Spleen (tissue), 11 donors: ENCODE data around the gene SLCO4A1. TPM values are rescaled to one million over a fixed set of nuclear protein-coding genes. Genes with fewer than 3 reads are reported as not detected.

Source experiments
- DNase-seq: peaks from one replicate; pipeline ENCODE4 v3.0.0-alpha.2; 2020
- H3K27ac ChIP-seq, 8 donors: fragments of 200-600 bp; sonication (generic) in 7 of 8; 1 replicate in 4 of 8; 2 replicates in 4 of 8; pipeline versions ENCODE4 v1.5.0 to v1.8.0; 2016 to 2021; ENCODE audit warnings: inconsistent platforms in 4 of 8, mild to moderate bottlenecking in 4 of 8, moderate library complexity in 1 of 8
- H3K27me3 ChIP-seq, 7 donors: fragments of 200-600 bp; sonication (generic) in 6 of 7; replicated peaks in 1 of 7; 1 replicate in 4 of 7; 2 replicates in 3 of 7; pipeline versions ENCODE4 v1.5.0 to v1.8.0; 2016 to 2021; ENCODE audit warnings: inconsistent platforms in 3 of 7, mild to moderate bottlenecking in 1 of 7
- H3K36me3 ChIP-seq, 6 donors: fragments of 200-600 bp; sonication (generic) in 5 of 6; 1 replicate in 4 of 6; 2 replicates in 2 of 6; pipeline versions ENCODE4 v1.5.0 to v1.8.0; 2016 to 2021; ENCODE audit warnings: inconsistent platforms in 2 of 6
- H3K4me1 ChIP-seq, 6 donors: fragments of 200-600 bp; sonication (generic) in 5 of 6; 1 replicate in 3 of 6; 2 replicates in 3 of 6; pipeline versions ENCODE4 v1.5.0 to v1.8.0; 2016 to 2021; ENCODE audit warnings: inconsistent platforms in 3 of 6
- H3K4me3 ChIP-seq, 8 donors: fragments of 200-600 bp; sonication (generic) in 7 of 8; 1 replicate in 4 of 8; 2 replicates in 4 of 8; pipeline versions ENCODE4 v1.5.0 to v1.8.0; 2016 to 2021; ENCODE audit warnings: inconsistent platforms in 4 of 8, mild to moderate bottlenecking in 4 of 8, moderate library complexity in 2 of 8
- H3K9me3 ChIP-seq, 8 donors: fragments of 200-600 bp; sonication (generic) in 7 of 8; 1 replicate in 4 of 8; 2 replicates in 4 of 8; pipeline versions ENCODE4 v1.5.0 to v1.8.0; 2016 to 2021; ENCODE audit warnings: inconsistent platforms in 4 of 8
- POLR2A ChIP-seq, 3 donors: fragments of 450-650 bp; IDR thresholded peaks; one replicate each; pipeline ENCODE4 v1.5.1; 2017; ENCODE audit warnings: antibody characterized with exemption in 3 of 3, mild to moderate bottlenecking in 1 of 3
- POLR2AphosphoS5 ChIP-seq, 3 donors: sonication (generic); formaldehyde crosslinking; IDR thresholded peaks; one replicate each; pipeline ENCODE4 v1.5.1; 2017; ENCODE audit warnings: antibody characterized with exemption in 3 of 3
- WGBS, 5 donors: extraction: QIAGEN DNeasy Blood & Tissue Kit in 3 of 5; methylation state at CpG; one replicate each; pipeline versions ENCODE4 v1.1.5 to v1.1.7; 2013 to 2018; 5-methylcytosine and 5-hydroxymethylcytosine counted together
- intact Hi-C: fragments of 100-400 bp; cut with DNase I; formaldehyde crosslinking; loops from one replicate; pipeline ENCODE4 v1.15.0; 2023; ENCODE audit warnings: low total_unique reads
- polyA plus RNA-seq, 3 donors: library from polyadenylated mRNA; stranded (reverse); fragments of 200-250 nt; gene quantifications; one replicate each; pipeline ENCODE4 v1.2.1, GENCODE V29; 2013
- total RNA-seq, 7 donors: library from RNA; depleted of rRNA in 3 of 7; stranded (reverse); fragments of >200 nt in 3 of 7; fragmentation: NEBNext Ultra II Directional in 4 of 7; extraction: Animal tissue kit (Norgen Biotek cat#: 25700) in 4 of 7; gene quantifications; one replicate each; pipeline versions ENCODE4 v1.1.0 to v1.2.1, GENCODE V29; 2016 to 2021
- TF ChIP-seq, protein P1 (sequence below), 11 experiments: fragments of 200-600 bp in 7 of 11; fragments of 450-650 bp in 4 of 11; sonication (generic) in 4 of 11; IDR thresholded peaks in 8 of 11; conservative IDR thresholded peaks in 3 of 11; 1 replicate in 7 of 11; 2 replicates in 4 of 11; pipeline versions ENCODE4 v1.4.0 to v1.8.0; 2016 to 2021; ENCODE audit warnings: antibody characterized with exemption in 11 of 11, inconsistent platforms in 4 of 11, mild to moderate bottlenecking in 1 of 11
- donor health status: healthy with polysubstance abuse.
- donor health status: DM: no; HTN: no; CAD: no; lungs with moderate emphysema.
- donor health status: DM: no; HTN: no; CAD: no.
- donor health status: Bipolar disorder and iron deficiency.
- donor health status: healthy.
- donor health status: DM: no; HTN: no; CAD: no.
- donor health status: DM: yes; HTN: yes; CAD: no.

Gene SLCO4A1
- total and polyA plus RNA-seq, 10 donors, result 2.9 to 16.3 (median 7.0) TPM

DNA sequence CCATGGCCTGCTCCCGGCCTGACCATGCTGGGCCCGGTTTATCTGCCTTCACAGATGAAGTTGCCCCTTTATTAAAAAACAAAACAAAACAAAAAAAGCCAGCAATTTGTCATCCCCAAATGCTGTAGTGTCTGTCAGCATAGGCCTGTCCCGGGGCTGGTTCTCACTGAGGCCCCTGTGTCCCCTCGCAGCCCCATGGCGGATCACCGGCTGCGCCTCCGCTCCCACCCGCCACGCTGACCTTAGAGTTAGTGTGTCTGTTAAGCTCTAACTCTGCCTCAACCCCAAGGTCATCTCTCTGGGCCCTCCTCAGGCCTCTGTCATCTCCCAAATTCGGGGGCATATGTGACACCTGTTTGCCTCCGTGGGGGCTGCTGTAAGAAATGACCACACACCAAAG, 11.1 kb downstream of the SLCO4A1 start:
- Histone ChIP-seq H3K36me3 (peaks cover 0 to 38% (median 0%) of the 10 kb centered on the region in 6 donors), H3K4me1 (peaks cover 23 to 75% (median 42%) of the 10 kb centered on the region in 6 donors), H3K27me3 (no peaks in the 10 kb centered on the region), H3K9me3 (no peaks in the 10 kb centered on the region), H3K27ac (peak overlapping the region; percentile 90 to 98 (median 95)), H3K4me3 (no peak overlapping the region)
- no peak for DNase-seq
- WGBS, 5 donors, result 86 to 90% (median 88%) methylated on average over 12 of the region's 12 CpGs
- TF ChIP-seq POLR2AphosphoS5 (IDR thresholded peaks at IDR 0.05), result no peak
- TF ChIP-seq, protein P1, sequence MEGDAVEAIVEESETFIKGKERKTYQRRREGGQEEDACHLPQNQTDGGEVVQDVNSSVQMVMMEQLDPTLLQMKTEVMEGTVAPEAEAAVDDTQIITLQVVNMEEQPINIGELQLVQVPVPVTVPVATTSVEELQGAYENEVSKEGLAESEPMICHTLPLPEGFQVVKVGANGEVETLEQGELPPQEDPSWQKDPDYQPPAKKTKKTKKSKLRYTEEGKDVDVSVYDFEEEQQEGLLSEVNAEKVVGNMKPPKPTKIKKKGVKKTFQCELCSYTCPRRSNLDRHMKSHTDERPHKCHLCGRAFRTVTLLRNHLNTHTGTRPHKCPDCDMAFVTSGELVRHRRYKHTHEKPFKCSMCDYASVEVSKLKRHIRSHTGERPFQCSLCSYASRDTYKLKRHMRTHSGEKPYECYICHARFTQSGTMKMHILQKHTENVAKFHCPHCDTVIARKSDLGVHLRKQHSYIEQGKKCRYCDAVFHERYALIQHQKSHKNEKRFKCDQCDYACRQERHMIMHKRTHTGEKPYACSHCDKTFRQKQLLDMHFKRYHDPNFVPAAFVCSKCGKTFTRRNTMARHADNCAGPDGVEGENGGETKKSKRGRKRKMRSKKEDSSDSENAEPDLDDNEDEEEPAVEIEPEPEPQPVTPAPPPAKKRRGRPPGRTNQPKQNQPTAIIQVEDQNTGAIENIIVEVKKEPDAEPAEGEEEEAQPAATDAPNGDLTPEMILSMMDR (IDR thresholded peaks at IDR 0.05 in 8 of 11, conservative IDR thresholded peaks at IDR 0.05 in 3 of 11), result no peak
- intact Hi-C loops, result no loop called here

DNA sequence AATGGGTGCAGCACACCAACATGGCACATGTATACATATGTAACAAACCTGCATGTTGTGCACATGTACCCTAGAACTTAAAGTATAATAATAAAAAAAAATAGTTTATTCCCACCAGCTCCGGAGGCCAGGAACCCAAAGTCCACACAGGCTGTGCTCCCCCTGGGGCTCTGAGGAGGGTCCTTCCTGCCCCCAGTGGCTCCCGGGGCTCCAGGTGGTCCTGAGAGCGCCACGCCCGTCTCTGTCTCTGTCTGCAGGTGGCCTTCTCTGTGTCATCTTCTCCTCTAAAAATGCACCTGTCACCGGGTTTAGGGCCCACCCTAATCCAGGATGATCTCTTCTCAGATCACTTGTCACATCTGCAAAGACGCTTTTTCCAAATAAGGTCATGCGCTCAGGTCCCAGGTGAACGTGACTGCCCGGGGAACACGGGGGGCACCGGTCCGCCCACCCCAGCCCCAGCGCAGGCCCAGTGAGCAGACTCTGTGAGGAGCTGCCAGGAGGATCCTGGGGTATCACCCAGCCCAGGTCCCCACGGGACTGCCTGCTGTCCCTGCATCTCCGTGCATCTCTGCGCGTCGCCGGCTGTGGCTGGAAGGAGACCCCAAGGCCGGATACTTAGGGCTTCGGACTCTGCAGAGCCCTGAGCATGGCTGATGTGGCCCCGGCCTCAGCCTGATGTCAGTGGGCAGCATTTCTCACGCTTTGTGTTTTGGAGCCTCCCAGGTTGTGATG, 11.8 kb downstream of the SLCO4A1 start:
- H3K9me3 ChIP-seq, result no peaks in the 10 kb centered on the region
- H3K36me3 ChIP-seq, result peaks cover 0 to 37% (median 0%) of the 10 kb centered on the region in 6 donors
- WGBS, 5 donors, result 92 to 94% (median 93%) methylated on average over 12 to 24 of the region's 24 CpGs
- TF ChIP-seq POLR2AphosphoS5 (IDR thresholded peaks at IDR 0.05) (no peak), POLR2A (IDR thresholded peaks at IDR 0.05) (no peak)
- TF ChIP-seq, protein P1 (IDR thresholded peaks at IDR 0.05 in 8 of 11, conservative IDR thresholded peaks at IDR 0.05 in 3 of 11), result no peak
- no peak for DNase-seq
- H3K4me1 ChIP-seq, result peaks cover 23 to 74% (median 41%) of the 10 kb centered on the region in 6 donors
- intact Hi-C loops, result no loop called here
- no peak overlapping the region for H3K4me3 ChIP-seq
- no peaks in the 10 kb centered on the region for H3K27me3 ChIP-seq
- peak overlapping the region in 2 of 8 donors; percentile 94 to 98 for H3K27ac ChIP-seq

DNA sequence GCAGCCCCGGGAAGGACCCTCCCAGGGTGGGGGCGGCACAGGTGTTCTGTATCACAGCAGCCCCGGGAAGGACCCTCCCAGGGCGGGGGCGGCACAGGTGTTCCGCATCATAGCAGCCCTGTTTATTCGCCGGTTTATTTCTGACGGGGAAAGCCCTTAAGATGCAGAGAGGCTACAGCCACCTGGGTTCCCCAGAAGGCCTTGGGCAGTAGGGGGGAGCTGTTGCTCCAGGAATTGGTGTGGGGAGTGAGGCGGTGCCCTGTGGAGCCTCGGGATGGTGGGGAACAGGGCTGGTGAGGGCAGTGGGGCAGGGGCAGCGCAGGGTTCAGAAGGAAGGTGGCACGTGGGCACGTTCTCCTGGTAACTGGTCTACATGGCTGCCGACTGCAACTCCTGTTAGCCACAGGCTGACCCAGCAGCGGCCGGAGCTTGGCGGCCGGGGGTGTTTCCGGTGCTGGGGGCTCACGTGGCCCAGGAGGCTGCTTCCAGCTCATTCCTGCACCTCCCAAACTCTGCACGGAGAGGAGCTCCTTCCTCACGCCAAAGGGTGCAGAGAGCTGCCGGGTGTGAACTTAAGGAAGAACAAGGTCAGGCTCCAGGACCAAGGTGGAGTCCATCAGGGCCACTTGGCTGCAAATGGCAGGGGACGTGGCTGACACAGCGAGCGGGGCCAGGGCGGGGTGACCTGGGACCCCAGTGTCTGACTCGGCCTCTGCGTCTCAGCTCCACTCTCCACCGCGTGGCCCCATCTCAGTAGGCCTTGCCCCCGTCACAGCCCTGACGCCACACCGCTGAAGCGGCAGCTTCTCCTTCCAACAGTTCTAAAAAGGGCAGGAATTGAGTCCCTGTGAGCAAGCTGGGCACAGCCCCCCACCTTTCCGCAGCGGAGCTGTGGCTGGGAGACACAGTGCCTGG, 13.2 kb downstream of the SLCO4A1 start:
- H3K4me1 ChIP-seq, result peaks cover 17 to 65% (median 31%) of the 10 kb centered on the region in 6 donors
- H3K4me3 ChIP-seq, result no peak overlapping the region
- intact Hi-C loops, result no loop called here
- DNase-seq, result no peak
- no peaks in the 10 kb centered on the region for H3K9me3 ChIP-seq
- H3K27me3 ChIP-seq, result no peaks in the 10 kb centered on the region
- H3K36me3 ChIP-seq, result peaks cover 0 to 36% (median 0%) of the 10 kb centered on the region in 6 donors
- H3K27ac ChIP-seq, result peak overlapping the region in 1 of 8 donors; percentile 98
- 76 to 86% (median 85%) methylated on average over 30 to 37 of the region's 38 CpGs for WGBS, 5 donors
- no peak for TF ChIP-seq POLR2AphosphoS5 (IDR thresholded peaks at IDR 0.05)

DNA sequence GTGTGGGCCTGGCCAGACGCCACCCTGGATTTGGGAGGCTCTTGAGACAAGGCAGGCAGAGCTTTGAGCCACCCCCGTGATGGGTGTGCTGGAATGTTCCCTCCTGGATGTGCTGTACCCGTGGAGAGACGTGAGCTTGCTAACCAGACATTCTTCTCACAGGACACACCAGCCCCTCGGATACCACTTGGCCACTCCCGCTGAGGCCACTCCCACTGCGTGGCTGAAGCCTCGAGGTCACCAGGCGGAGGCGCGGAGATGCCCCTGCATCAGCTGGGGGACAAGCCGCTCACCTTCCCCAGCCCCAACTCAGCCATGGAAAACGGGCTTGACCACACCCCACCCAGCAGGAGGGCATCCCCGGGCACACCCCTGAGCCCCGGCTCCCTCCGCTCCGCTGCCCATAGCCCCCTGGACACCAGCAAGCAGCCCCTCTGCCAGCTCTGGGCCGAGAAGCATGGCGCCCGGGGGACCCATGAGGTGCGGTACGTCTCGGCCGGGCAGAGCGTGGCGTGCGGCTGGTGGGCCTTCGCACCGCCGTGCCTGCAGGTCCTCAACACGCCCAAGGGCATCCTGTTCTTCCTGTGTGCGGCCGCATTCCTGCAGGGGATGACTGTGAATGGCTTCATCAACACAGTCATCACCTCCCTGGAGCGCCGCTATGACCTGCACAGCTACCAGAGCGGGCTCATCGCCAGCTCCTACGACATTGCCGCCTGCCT, 14.1 kb downstream of the SLCO4A1 start:
- intact Hi-C loops, result no loop called here

More for the DNA sequence above, 14.1 kb downstream of the SLCO4A1 start:
- TF ChIP-seq, protein P1 (IDR thresholded peaks at IDR 0.05 in 8 of 11, conservative IDR thresholded peaks at IDR 0.05 in 3 of 11), result no peak
- TF ChIP-seq POLR2AphosphoS5 (IDR thresholded peaks at IDR 0.05) (no peak), POLR2A (IDR thresholded peaks at IDR 0.05) (no peak)
- Histone ChIP-seq H3K4me1 (peaks cover 9 to 57% (median 23%) of the 10 kb centered on the region in 6 donors), H3K4me3 (no peak overlapping the region), H3K27ac (no peak overlapping the region), H3K9me3 (no peaks in the 10 kb centered on the region), H3K36me3 (peaks cover 0 to 42% (median 0%) of the 10 kb centered on the region in 6 donors), H3K27me3 (no peaks in the 10 kb centered on the region)
- 86 to 94% (median 90%) methylated on average over 24 to 39 of the region's 39 CpGs for WGBS, 5 donors
- DNase-seq, result no peak
